ENCODE measurements around the gene NAT16. TPM values are rescaled to one million over a fixed set of nuclear protein-coding genes. Genes with fewer than 3 reads are reported as not detected.

Gene NAT16
- polyA plus RNA-seq, 1 donor from 2014 or later = 4.5 TPM

DNA sequence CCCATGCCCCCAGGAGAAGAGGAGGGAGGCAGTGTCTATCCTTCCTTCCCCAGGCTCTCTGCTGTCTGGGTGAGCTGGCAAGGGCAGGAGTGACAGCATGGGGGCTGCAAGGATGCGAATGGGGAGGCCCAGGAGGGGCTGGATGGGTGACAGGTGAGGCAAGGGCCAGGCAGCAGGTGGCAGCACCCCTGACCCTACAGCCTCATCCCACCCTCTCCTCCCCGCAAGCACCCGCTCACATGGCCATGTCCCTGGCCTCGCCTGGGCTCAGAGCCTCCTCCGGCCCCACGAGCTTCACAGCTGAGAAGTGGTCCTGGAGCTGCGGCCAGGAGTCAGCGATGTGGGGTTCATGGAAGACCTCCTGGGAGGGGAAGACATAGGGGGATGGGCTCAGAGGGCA, 31.9 kb upstream of the NAT16 start:
- no peaks in the 10 kb centered on the region for H3K36me3 ChIP-seq (ENCODE audit: insufficient read depth, low read length)
- no peak overlapping the region for H3K4me2 ChIP-seq (ENCODE audit: low read length)
- H3K27ac ChIP-seq (ENCODE audit: low read length) = no peak overlapping the region
- no peaks in the 10 kb centered on the region for H4K20me1 ChIP-seq (ENCODE audit: insufficient read depth)
- no peaks in the 10 kb centered on the region for H3K9me3 ChIP-seq (ENCODE audit: low read length)
- H3K79me2 ChIP-seq (replicated peaks; ENCODE audit: insufficient read depth, low read length) = peaks cover 6% of the 10 kb centered on the region
- TF ChIP-seq MXI1 (conservative IDR thresholded peaks at IDR 0.05; ENCODE audit: poor library complexity, severe bottlenecking) (no peak), POLR2AphosphoS5 (IDR thresholded peaks at IDR 0.05) (no peak), RAD21 (conservative IDR thresholded peaks at IDR 0.05) (no peak), TAF1 (IDR thresholded peaks at IDR 0.05; ENCODE audit: low read depth) (no peak), SMC3 (conservative IDR thresholded peaks at IDR 0.05; ENCODE audit: poor library complexity) (no peak), EP300 (conservative IDR thresholded peaks at IDR 0.05; ENCODE audit: poor library complexity, severe bottlenecking) (no peak)
- TF ChIP-seq, protein P1, sequence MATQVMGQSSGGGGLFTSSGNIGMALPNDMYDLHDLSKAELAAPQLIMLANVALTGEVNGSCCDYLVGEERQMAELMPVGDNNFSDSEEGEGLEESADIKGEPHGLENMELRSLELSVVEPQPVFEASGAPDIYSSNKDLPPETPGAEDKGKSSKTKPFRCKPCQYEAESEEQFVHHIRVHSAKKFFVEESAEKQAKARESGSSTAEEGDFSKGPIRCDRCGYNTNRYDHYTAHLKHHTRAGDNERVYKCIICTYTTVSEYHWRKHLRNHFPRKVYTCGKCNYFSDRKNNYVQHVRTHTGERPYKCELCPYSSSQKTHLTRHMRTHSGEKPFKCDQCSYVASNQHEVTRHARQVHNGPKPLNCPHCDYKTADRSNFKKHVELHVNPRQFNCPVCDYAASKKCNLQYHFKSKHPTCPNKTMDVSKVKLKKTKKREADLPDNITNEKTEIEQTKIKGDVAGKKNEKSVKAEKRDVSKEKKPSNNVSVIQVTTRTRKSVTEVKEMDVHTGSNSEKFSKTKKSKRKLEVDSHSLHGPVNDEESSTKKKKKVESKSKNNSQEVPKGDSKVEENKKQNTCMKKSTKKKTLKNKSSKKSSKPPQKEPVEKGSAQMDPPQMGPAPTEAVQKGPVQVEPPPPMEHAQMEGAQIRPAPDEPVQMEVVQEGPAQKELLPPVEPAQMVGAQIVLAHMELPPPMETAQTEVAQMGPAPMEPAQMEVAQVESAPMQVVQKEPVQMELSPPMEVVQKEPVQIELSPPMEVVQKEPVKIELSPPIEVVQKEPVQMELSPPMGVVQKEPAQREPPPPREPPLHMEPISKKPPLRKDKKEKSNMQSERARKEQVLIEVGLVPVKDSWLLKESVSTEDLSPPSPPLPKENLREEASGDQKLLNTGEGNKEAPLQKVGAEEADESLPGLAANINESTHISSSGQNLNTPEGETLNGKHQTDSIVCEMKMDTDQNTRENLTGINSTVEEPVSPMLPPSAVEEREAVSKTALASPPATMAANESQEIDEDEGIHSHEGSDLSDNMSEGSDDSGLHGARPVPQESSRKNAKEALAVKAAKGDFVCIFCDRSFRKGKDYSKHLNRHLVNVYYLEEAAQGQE (IDR thresholded peaks at IDR 0.05; ENCODE audit: borderline replicate concordance) = no peak
- no peaks in the 10 kb centered on the region for H3K27me3 ChIP-seq (ENCODE audit: insufficient read depth, low read depth, low read length)
- H3F3A ChIP-seq (ENCODE audit: insufficient read depth, low read length, poor library complexity, severe bottlenecking) = no peaks in the 10 kb centered on the region
- H3K9ac ChIP-seq (ENCODE audit: low read length) = no peak overlapping the region
- H3K9me2 ChIP-seq (ENCODE audit: insufficient read depth, low read length) = no peaks in the 10 kb centered on the region
- H3K4me3 ChIP-seq (ENCODE audit: low read length) = no peak overlapping the region
- H2AFZ ChIP-seq (ENCODE audit: low read depth, low read length) = no peak overlapping the region

- Histone ChIP-seq H3K27ac (ENCODE audit: low read length) (no peak overlapping the region), H3K27me3 (ENCODE audit: insufficient read depth, low read depth, low read length) (no peaks in the 10 kb centered on the region), H2AFZ (ENCODE audit: low read depth, low read length) (no peak overlapping the region), H3K4me2 (ENCODE audit: low read length) (no peak overlapping the region), H4K20me1 (ENCODE audit: insufficient read depth) (no peaks in the 10 kb centered on the region), H3K79me2 (replicated peaks; ENCODE audit: insufficient read depth, low read length) (peaks cover 3% of the 10 kb centered on the region), H3K4me3 (ENCODE audit: low read length) (no peak overlapping the region), H3F3A (ENCODE audit: insufficient read depth, low read length, poor library complexity, severe bottlenecking) (no peaks in the 10 kb centered on the region), H3K9ac (ENCODE audit: low read length) (no peak overlapping the region), H3K36me3 (ENCODE audit: insufficient read depth, low read length) (no peaks in the 10 kb centered on the region), H3K9me2 (ENCODE audit: insufficient read depth, low read length) (no peaks in the 10 kb centered on the region), H3K9me3 (ENCODE audit: low read length) (no peaks in the 10 kb centered on the region)
- TF ChIP-seq RAD21 (conservative IDR thresholded peaks at IDR 0.05) = no peak
- TF ChIP-seq, protein P1 (IDR thresholded peaks at IDR 0.05; ENCODE audit: borderline replicate concordance) = no peak
- no peak for TF ChIP-seq EZH2 (IDR thresholded peaks at IDR 0.05; ENCODE audit: borderline replicate concordance, insufficient read depth, low read length, poor library complexity, severe bottlenecking)
- no peak for TF ChIP-seq SMC3 (conservative IDR thresholded peaks at IDR 0.05; ENCODE audit: poor library complexity)
- TF ChIP-seq MXI1 (conservative IDR thresholded peaks at IDR 0.05; ENCODE audit: poor library complexity, severe bottlenecking) = no peak
- TF ChIP-seq TAF1 (IDR thresholded peaks at IDR 0.05; ENCODE audit: low read depth) = no peak
- TF ChIP-seq CTCF (IDR thresholded peaks at IDR 0.05; ENCODE audit: poor library complexity, severe bottlenecking) = no peak
- TF ChIP-seq EP300 (conservative IDR thresholded peaks at IDR 0.05; ENCODE audit: poor library complexity, severe bottlenecking) = no peak
- TF ChIP-seq POLR2AphosphoS5 (IDR thresholded peaks at IDR 0.05) = no peak
Measured at GRCh38 chr7:101211501-101211900, 31.4 kb upstream of the NAT16 start.
